ENCODE data around the gene OSTF1.
A peak's percentile ranks its signal among the peaks of the same experiment; 100 is the strongest.

The OSTF1 gene

GRCh38 chr9:75190762-75191161 is 102.4 kb downstream of the OSTF1 start:
- no peaks in the 10 kb centered on the region for H3K27me3 Mint-ChIP-seq
- H3K4me3 Mint-ChIP-seq: no peak overlapping the region
- peaks cover 20% of the 10 kb centered on the region for H3K4me1 Mint-ChIP-seq
- H3K36me3 Mint-ChIP-seq: peaks cover 6% of the 10 kb centered on the region
- no peaks in the 10 kb centered on the region for H3K9me3 Mint-ChIP-seq
- H3K27ac Mint-ChIP-seq: peak overlapping the region; percentile 81

Measured in activated naive CD4-positive, alpha-beta T cell treated with anti-CD3 and anti-CD28 coated beads, Interleukin-2, amount 50 U/mL, for 24 hours (primary cell).